H1 (cell line): ENCODE data around the gene THYN1. TPM values are rescaled to one million over a fixed set of nuclear protein-coding genes. Genes with fewer than 3 reads are reported as not detected.

Source experiments
- CTCF ChIA-PET: fragments of 300-600 bp; sonication (Branson Sonifier 250); formaldehyde crosslinking; loops from one replicate; lab custom pipeline; 2021; ENCODE audit not compliant: partially characterized antibody; lab: Charles Lee
- POLR2A ChIA-PET: fragments of 300-600 bp; sonication (Branson Sonifier 250); formaldehyde crosslinking; loops from one replicate; lab custom pipeline; 2021; ENCODE audit warnings: inconsistent platforms; ENCODE audit not compliant: partially characterized antibody; lab: Charles Lee
- DNase-seq, 2 experiments: peaks; one replicate each; pipeline versions ENCODE4 v3.0.0 to v3.0.0-alpha.2; 2010 to 2022; ENCODE audit warnings: low spot score in 2 of 2, low read depth in 1 of 2, mixed read lengths in 1 of 2
- FAIRE-seq: peaks from 2 replicates; lab custom pipeline; 2011; peaks lifted over from hg19 to GRCh38; lab: Jason Lieb, UNC
- H2AFZ ChIP-seq: 2 replicates; pipeline ENCODE4 v1.8.1; 2012; ENCODE audit warnings: low read length, inconsistent platforms
- H2AK5ac ChIP-seq: 2 replicates; pipeline ENCODE4 v1.6.1; 2013; ENCODE audit warnings: low read depth, low read length
- H2BK120ac ChIP-seq: replicated peaks from 2 replicates; pipeline ENCODE3; 2013; ENCODE audit warnings: low read depth, low read length, inconsistent platforms
- H2BK12ac ChIP-seq: 2 replicates; pipeline ENCODE4 v1.6.1; 2013; ENCODE audit warnings: low read depth, low read length
- H2BK15ac ChIP-seq: 2 replicates; pipeline ENCODE4 v1.6.1; 2013; ENCODE audit warnings: low read length
- H2BK20ac ChIP-seq: 2 replicates; pipeline ENCODE4 v1.6.1; 2013; ENCODE audit warnings: low read length
- H2BK5ac ChIP-seq: 2 replicates; pipeline ENCODE4 v1.6.1; 2013; ENCODE audit warnings: low read depth, low read length
- H3K14ac ChIP-seq: 2 replicates; pipeline ENCODE4 v1.6.1; 2013; ENCODE audit warnings: inconsistent platforms; ENCODE audit not compliant: insufficient read length
- H3K18ac ChIP-seq: 2 replicates; pipeline ENCODE4 v1.6.1; 2013; ENCODE audit warnings: low read length; ENCODE audit errors: extremely low read depth
- H3K23ac ChIP-seq: 2 replicates; pipeline ENCODE4 v1.6.1; 2013; ENCODE audit warnings: inconsistent platforms; ENCODE audit not compliant: insufficient read length
- H3K23me2 ChIP-seq: 2 replicates; pipeline ENCODE4 v1.6.1; 2013; ENCODE audit warnings: low read depth, low read length
- H3K27ac ChIP-seq: 2 replicates; pipeline ENCODE4 v1.6.1; 2011; ENCODE audit warnings: low read depth, low read length, inconsistent platforms
- H3K27me3 ChIP-seq, 4 experiments: replicated peaks in 1 of 4; 1 replicate in 1 of 4; 2 replicates in 3 of 4; pipeline versions ENCODE4 v1.6.1 to v1.8.1; 2011 to 2013; ENCODE audit warnings: low read length in 3 of 4, mild to moderate bottlenecking in 3 of 4, inconsistent platforms in 2 of 4, mixed read lengths in 2 of 4, moderate library complexity in 1 of 4; ENCODE audit not compliant: control insufficient read depth in 3 of 4, insufficient read depth in 3 of 4; ENCODE audit errors: extremely low read depth in 1 of 4
- H3K36me3 ChIP-seq, 4 experiments: 2 replicates each; pipeline versions ENCODE4 v1.6.1 to v1.8.1; 2011 to 2013; ENCODE audit warnings: mild to moderate bottlenecking in 4 of 4, low read length in 3 of 4, moderate library complexity in 2 of 4, control low read depth in 1 of 4, inconsistent platforms in 1 of 4; ENCODE audit not compliant: insufficient read depth in 4 of 4, control insufficient read depth in 2 of 4
- H3K4ac ChIP-seq: replicated peaks from 2 replicates; pipeline ENCODE3; 2013; ENCODE audit warnings: low read length, low read depth, mixed read lengths, inconsistent platforms; ENCODE audit not compliant: insufficient read length
- H3K4me1 ChIP-seq, 4 experiments: replicated peaks in 1 of 4; 1 replicate in 1 of 4; 2 replicates in 3 of 4; pipeline versions ENCODE4 v1.6.1 to v1.8.1; 2011 to 2013; ENCODE audit warnings: low read length in 3 of 4, inconsistent platforms in 2 of 4, mixed read lengths in 1 of 4; ENCODE audit not compliant: insufficient read depth in 4 of 4, control insufficient read depth in 3 of 4
- H3K4me2 ChIP-seq, 2 experiments: 2 replicates each; pipeline versions ENCODE4 v1.6.1 to v1.8.1; 2011 to 2013; ENCODE audit warnings: low read depth in 2 of 2, low read length in 2 of 2, control low read depth in 1 of 2, inconsistent platforms in 1 of 2, mild to moderate bottlenecking in 1 of 2; ENCODE audit not compliant: insufficient read depth in 1 of 2
- H3K4me3 ChIP-seq, 4 experiments: fragments of 200-600, 300-600 bp in 1 of 4; sonication (generic), shearing (Covaris generic), sonication (Bioruptor Twin) in 1 of 4; 2 replicates each; pipeline versions ENCODE4 v1.5.1 to v1.8.1; 2011 to 2016; ENCODE audit warnings: low read length in 4 of 4, low read depth in 3 of 4, control low read depth in 2 of 4, inconsistent platforms in 2 of 4, mild to moderate bottlenecking in 2 of 4, mixed read lengths in 1 of 4, moderate library complexity in 1 of 4; ENCODE audit not compliant: insufficient read depth in 2 of 4; ENCODE audit errors: extremely low read depth in 1 of 4
- H3K56ac ChIP-seq: replicated peaks from 2 replicates; pipeline ENCODE3; 2013; ENCODE audit warnings: low read depth, mild to moderate bottlenecking, mixed read lengths, low read length, inconsistent platforms; ENCODE audit not compliant: insufficient read length
- H3K79me1 ChIP-seq: 2 replicates; pipeline ENCODE4 v1.6.1; 2013; ENCODE audit warnings: low read depth, low read length, control low read depth
- H3K79me2 ChIP-seq, 2 experiments: 2 replicates each; pipeline versions ENCODE4 v1.6.1 to v1.8.1; 2012 to 2013; ENCODE audit warnings: low read length in 2 of 2, mild to moderate bottlenecking in 2 of 2, inconsistent platforms in 1 of 2; ENCODE audit not compliant: insufficient read depth in 2 of 2, control insufficient read depth in 1 of 2
- H3K9ac ChIP-seq, 4 experiments: replicated peaks in 1 of 4; 1 replicate in 1 of 4; 2 replicates in 3 of 4; pipeline versions ENCODE4 v1.6.1 to v1.8.1; 2011 to 2013; ENCODE audit warnings: low read depth in 3 of 4, low read length in 3 of 4, control low read depth in 2 of 4, mild to moderate bottlenecking in 2 of 4, moderate library complexity in 2 of 4, inconsistent platforms in 1 of 4; ENCODE audit errors: extremely low read depth in 1 of 4
- H3K9me3 ChIP-seq, 2 experiments: 2 replicates each; pipeline versions ENCODE4 v1.6.1 to v1.8.1; 2012 to 2013; ENCODE audit warnings: mild to moderate bottlenecking in 2 of 2, moderate library complexity in 2 of 2, control low read depth in 1 of 2, inconsistent platforms in 1 of 2, low read depth in 1 of 2, low read length in 1 of 2, mixed read lengths in 1 of 2; ENCODE audit not compliant: insufficient read depth in 2 of 2
- H4K20me1 ChIP-seq, 2 experiments: replicated peaks in 1 of 2; 2 replicates each; pipeline versions ENCODE3 to v1.8.1; 2011 to 2013; ENCODE audit warnings: inconsistent platforms in 2 of 2, low read length in 2 of 2, mild to moderate bottlenecking in 1 of 2; ENCODE audit not compliant: insufficient read depth in 2 of 2, control insufficient read depth in 1 of 2
- H4K5ac ChIP-seq: 2 replicates; pipeline ENCODE4 v1.6.1; 2013; ENCODE audit warnings: low read length, low read depth, mixed read lengths, inconsistent platforms; ENCODE audit not compliant: insufficient read length
- H4K8ac ChIP-seq: 2 replicates; pipeline ENCODE4 v1.8.0; 2013; ENCODE audit warnings: mild to moderate bottlenecking, moderate library complexity, low read length, inconsistent platforms; ENCODE audit not compliant: insufficient read depth; ENCODE audit errors: extremely low read depth
- H4K91ac ChIP-seq: replicated peaks from 2 replicates; pipeline ENCODE3; 2013; ENCODE audit warnings: low read length, mixed read lengths, inconsistent platforms; ENCODE audit not compliant: insufficient read length
- CHD1 ChIP-seq: IDR thresholded peaks from 2 replicates; pipeline ENCODE4 v1.6.1; 2012; ENCODE audit warnings: low read depth, low read length, improper control_type of control experiment
- SRF ChIP-seq: IDR thresholded peaks from 2 replicates; pipeline ENCODE4 v1.6.1; 2011; ENCODE audit warnings: mild to moderate bottlenecking, low read depth, low read length, moderate library complexity
- WGBS, 2 experiments: shearing (Covaris generic) in 1 of 2; methylation state at CpG; one replicate each; pipeline versions ENCODE4 v1.1.6 to v1.1.7; 2013 to 2015; ENCODE audit warnings: low lambda C conversion rate in 2 of 2, mixed read lengths in 2 of 2, inconsistent platforms in 1 of 2, low coverage in 1 of 2, missing lambda C conversion rate in 1 of 2; ENCODE audit not compliant: insufficient replicate concordance in 2 of 2, insufficient coverage in 1 of 2, insufficient read length in 1 of 2; ENCODE audit errors: extremely low coverage in 1 of 2, missing lambda C conversion rate in 1 of 2; 5-methylcytosine and 5-hydroxymethylcytosine counted together
- polyA plus RNA-seq, 7 experiments: library from polyadenylated mRNA; depleted of rRNA in 3 of 7; stranded (reverse) in 5 of 7; unstranded in 2 of 7; fragments of >200 nt in 5 of 7; fragments of 200-250 nt in 2 of 7; gene quantifications; 1 replicate in 5 of 7; 2 replicates in 1 of 7; 4 replicates in 1 of 7; pipeline versions ENCODE4 v1.2.1 to v1.2.3, GENCODE V29; 2011 to 2013; ENCODE audit warnings: missing spikeins in 2 of 7, mixed read lengths in 2 of 7
- total RNA-seq: library from RNA; stranded (reverse); fragmentation: NEBNext Ultra II Directional; extraction: Animal tissue kit (Norgen Biotek cat#: 25700); gene quantifications from 2 replicates; pipeline ENCODE4 v1.2.1, GENCODE V29; 2021

THYN1 gene
- total and polyA plus RNA-seq, 2 of the 8 experiments (the other 6 are each of a cell fraction or from before 2014, with no cell fraction given): 77.3 to 95.1 TPM

GRCh38 chr11:134242376-134242775 is 10.8 kb downstream of the THYN1 start:
- H4K5ac ChIP-seq: no peak overlapping the region
- H3K23me2 ChIP-seq: no peaks in the 10 kb centered on the region
- H2BK5ac ChIP-seq: no peak overlapping the region
- H4K20me1 ChIP-seq: no peaks in the 10 kb centered on the region
- H4K8ac ChIP-seq: no peak overlapping the region
- no peak overlapping the region for H3K4me2 ChIP-seq
- ChIA-PET CTCF (interaction anchor here (0.6 to 3.7 kb wide), 5 partner anchors 17 to 97 kb away, joined by 3 to 23 read pairs (median 3); partner anchors contain the start of genes NCAPD3 and VPS26B), POLR2A (interaction anchor here (2.4 kb wide), 1 partner anchor 16 kb away, joined by 7 read pairs; no protein-coding TSS in a partner anchor)
- H3K36me3 ChIP-seq: peaks cover 0 to 8% (median 5%) of the 10 kb centered on the region in 4 experiments; a peak in 5 of 8 replicates
- DNase-seq: no peak
- no peak overlapping the region for H3K18ac ChIP-seq
- no peak overlapping the region for H3K9ac ChIP-seq
- no peaks in the 10 kb centered on the region for H3K9me3 ChIP-seq
- H2BK120ac ChIP-seq: no peak overlapping the region
- no peak overlapping the region for H3K14ac ChIP-seq
- no peak overlapping the region for H2BK20ac ChIP-seq
- no peak overlapping the region for H2BK12ac ChIP-seq
- no peaks in the 10 kb centered on the region for H3K79me2 ChIP-seq
- H3K56ac ChIP-seq: no peak overlapping the region
- no peak overlapping the region for H2AFZ ChIP-seq
- no peak overlapping the region for H4K91ac ChIP-seq
- H3K4me3 ChIP-seq: no peak overlapping the region
- no peaks in the 10 kb centered on the region for H3K27me3 ChIP-seq
- no peak overlapping the region for H3K27ac ChIP-seq
- no peak overlapping the region for H2BK15ac ChIP-seq
- no peak for FAIRE-seq
- TF ChIP-seq SRF (0 out of 2 replicates have a peak, but pooled peaks have one; percentile 8), CHD1 (no peak)
- no peaks in the 10 kb centered on the region for H3K4me1 ChIP-seq
- WGBS, 2 experiments: 96% methylated on average over 9 of the region's 9 CpGs; no CpG with 5 or more reads in 1 of the 2 experiments
- no peak overlapping the region for H3K4ac ChIP-seq
- no peak overlapping the region for H3K23ac ChIP-seq
- no peak overlapping the region for H2AK5ac ChIP-seq
- no peaks in the 10 kb centered on the region for H3K79me1 ChIP-seq
